Psoas muscle (tissue), 8 donors: ENCODE results near the gene EVI2B. TPM values are rescaled to one million over a fixed set of nuclear protein-coding genes. Genes with fewer than 3 reads are reported as not detected.
A peak's percentile ranks its signal among the peaks of the same experiment; 100 is the strongest.
"Not testable (repeated sequence)": the region's sequence is repeated elsewhere in the genome, so short reads cannot be mapped to it uniquely, and the experiment has no call there.

Experiments
- ATAC-seq, 4 donors: fragments of 200-7000 bp; cut with Tn5 transposase; one replicate each; pipeline ENCODE4 v1.9.1; 2020; ENCODE audit warnings: moderate library complexity in 3 of 4, mild to moderate bottlenecking in 2 of 4
- DNase-seq, 2 donors: peaks; one replicate each; pipeline ENCODE4 v3.0.0-alpha.2; 2020
- H3K27ac ChIP-seq: fragments of 200-600 bp; one replicate; pipeline ENCODE4 v1.8.0; 2022
- H3K27me3 ChIP-seq, 3 donors: fragments of 200-600 bp in 1 of 3; one replicate each; pipeline versions ENCODE4 v1.6.1 to v1.8.0; 2013 to 2022; ENCODE audit warnings: low read length in 2 of 3, mild to moderate bottlenecking in 2 of 3, moderate library complexity in 1 of 3; ENCODE audit not compliant: insufficient read depth in 3 of 3
- H3K36me3 ChIP-seq, 2 donors: fragments of 200-600 bp in 1 of 2; one replicate each; pipeline versions ENCODE4 v1.6.1 to v1.8.0; 2013 to 2022; ENCODE audit warnings: low read depth in 1 of 2, mild to moderate bottlenecking in 1 of 2, moderate library complexity in 1 of 2; ENCODE audit not compliant: insufficient read depth in 1 of 2
- H3K4me1 ChIP-seq: fragments of 200-600 bp; one replicate; pipeline ENCODE4 v1.8.0; 2022
- H3K4me3 ChIP-seq: fragments of 200-600 bp; one replicate; pipeline ENCODE4 v1.8.0; 2022; ENCODE audit warnings: mild to moderate bottlenecking
- H3K9me3 ChIP-seq: fragments of 200-600 bp; one replicate; pipeline ENCODE4 v1.8.0; 2022
- CTCF ChIP-seq: fragments of 200-600 bp; IDR thresholded peaks from one replicate; pipeline ENCODE4 v1.8.0; 2022; ENCODE audit warnings: antibody characterized with exemption
- WGBS, 3 donors: extraction: QIAGEN DNeasy Blood & Tissue Kit; methylation state at CpG; one replicate each; pipeline versions ENCODE4 v1.1.6 to v1.1.7; 2013; 5-methylcytosine and 5-hydroxymethylcytosine counted together
- intact Hi-C, 2 donors: fragments of 100-400 bp; cut with DNase I; formaldehyde crosslinking; loops; one replicate each; pipeline versions ENCODE4 v1.11.0 to v1.14.2; 2022
- polyA plus RNA-seq, 3 donors: library from polyadenylated mRNA; stranded (reverse); fragments of 200-250 nt; gene quantifications; one replicate each; pipeline ENCODE4 v1.2.3, GENCODE V29; 2013
- total RNA-seq, 4 donors: library from RNA; stranded (reverse); fragmentation: NEBNext Ultra II Directional in 2 of 4; extraction: Animal tissue kit (Norgen Biotek cat#: 25700) in 2 of 4; gene quantifications; one replicate each; pipeline versions ENCODE4 v1.2.1 to v1.2.4, GENCODE V29; 2021 to 2023
- donor health status: healthy with polysubstance abuse.
- donor health status: DM: no; HTN: no; CAD: no; lungs with moderate emphysema.
- donor health status: Bipolar disorder and iron deficiency.
- donor health status: healthy.
- donor health status: DM: yes; HTN: yes; CAD: no.
- donor health status: DM: no; HTN: no; CAD: no.
- donor health status: DM: no; HTN: no; CAD: no.
- donor health status: DM: yes; HTN: yes; CAD: no.

EVI2B gene
- total and polyA plus RNA-seq, 7 donors = 0.51 to 2.9 (median 1.2) TPM

- ATAC-seq (no peak), DNase-seq (no peak)
- Histone ChIP-seq H3K9me3 (no peaks in the 10 kb centered on the region), H3K27me3 (no peaks in the 10 kb centered on the region), H3K4me1 (no peaks in the 10 kb centered on the region), H3K4me3 (peak overlapping the region; percentile 24), H3K36me3 (no peaks in the 10 kb centered on the region), H3K27ac (no peak overlapping the region)
- TF ChIP-seq CTCF = no peak
- WGBS, 3 donors = 90 to 96% (median 90%) methylated on average over 2 of the region's 2 CpGs
- intact Hi-C loops = no loop called here
Measured at GRCh38 chr17:31320241-31320640, 6.4 kb upstream of the EVI2B start.

DNA sequence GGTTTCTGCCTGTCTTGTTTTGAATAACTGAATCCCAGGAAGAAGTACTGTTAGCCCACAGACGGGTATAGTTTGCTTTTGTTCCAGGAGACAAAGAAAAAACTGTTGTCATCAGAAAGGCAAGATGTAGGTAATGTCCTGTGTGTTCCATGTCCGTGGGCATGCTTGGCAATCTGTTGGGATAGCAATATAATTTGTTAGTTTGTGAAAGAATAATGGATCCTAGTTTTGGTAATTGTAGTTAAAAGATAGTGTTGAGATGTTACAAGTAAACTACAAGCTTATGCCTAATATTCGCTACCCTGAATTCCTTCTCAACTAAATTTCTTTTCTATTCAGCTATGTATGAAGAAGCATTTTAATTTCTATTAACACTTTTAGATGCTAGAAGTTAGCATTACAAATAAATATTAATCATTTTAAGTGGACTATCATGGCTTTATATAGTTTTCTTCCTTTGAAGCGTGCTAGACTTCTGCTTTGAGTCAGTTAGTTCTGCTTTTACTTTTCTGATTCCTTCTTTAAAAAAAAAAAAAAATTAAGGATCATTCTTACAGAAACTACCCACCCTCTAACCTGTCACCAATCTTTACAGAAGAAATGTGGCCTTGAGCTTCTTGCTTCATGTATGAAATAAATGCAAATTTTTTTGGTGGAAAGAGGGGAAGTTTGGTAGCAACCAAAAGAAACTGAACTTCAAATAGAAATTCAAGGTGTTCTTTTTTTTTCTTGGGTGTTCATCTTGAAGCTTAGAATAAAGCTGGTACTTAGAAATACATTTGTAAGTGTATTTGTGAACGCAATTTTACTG lies 5.2 kb upstream of the EVI2B start:
- H3K36me3 ChIP-seq = no peaks in the 10 kb centered on the region
- 81 to 87% (median 81%) methylated on average over 5 of the region's 5 CpGs for WGBS, 3 donors
- intact Hi-C loops = no loop called here
- peak overlapping the region; percentile 5 for H3K4me3 ChIP-seq
- no peak for TF ChIP-seq CTCF
- H3K27ac ChIP-seq = no peak overlapping the region
- H3K27me3 ChIP-seq = no peaks in the 10 kb centered on the region
- no peak for ATAC-seq
- no peak for DNase-seq
- no peaks in the 10 kb centered on the region for H3K9me3 ChIP-seq
- no peaks in the 10 kb centered on the region for H3K4me1 ChIP-seq

GRCh38 chr17:31318298-31318801 lies 4.5 kb upstream of the EVI2B start:
- DNase-seq (peak; percentile 46 to 71), ATAC-seq (peak; percentile 42 to 91 (median 87))
- Histone ChIP-seq H3K4me3 (peak overlapping the region; percentile 5), H3K9me3 (no peaks in the 10 kb centered on the region), H3K4me1 (no peaks in the 10 kb centered on the region), H3K27me3 (no peaks in the 10 kb centered on the region), H3K27ac (no peak overlapping the region), H3K36me3 (no peaks in the 10 kb centered on the region)
- 63 to 86% (median 68%) methylated on average over 8 of the region's 8 CpGs for WGBS, 3 donors
- TF ChIP-seq CTCF = no peak
- intact Hi-C loops = no loop called here

- Histone ChIP-seq H3K4me1 (no peaks in the 10 kb centered on the region), H3K27me3 (no peaks in the 10 kb centered on the region), H3K9me3 (no peaks in the 10 kb centered on the region), H3K4me3 (no peak overlapping the region), H3K27ac (no peak overlapping the region), H3K36me3 (no peaks in the 10 kb centered on the region)
- 79 to 95% (median 90%) methylated on average over 3 of the region's 3 CpGs for WGBS, 3 donors
- no peak for ATAC-seq
- no peak for TF ChIP-seq CTCF
- intact Hi-C loops = no loop called here
- no peak for DNase-seq
Measured at GRCh38 chr17:31314782-31315100, 887 bp upstream of the EVI2B start.

GRCh38 chr17:31312223-31312622 lies 1.6 kb downstream of the EVI2B start:
- H3K4me1 ChIP-seq, H3K27ac ChIP-seq, DNase-seq, H3K36me3 ChIP-seq, H3K27me3 ChIP-seq, intact Hi-C loops, ATAC-seq, H3K9me3 ChIP-seq: not testable (repeated sequence)
- peak overlapping the region; percentile 46 for H3K4me3 ChIP-seq
- WGBS, 3 donors = 78 to 84% (median 80%) methylated on average over 6 to 7 of the region's 7 CpGs
